Measurements from ENCODE around the gene ITGA1. TPM values are rescaled to one million over a fixed set of nuclear protein-coding genes. Genes with fewer than 3 reads are reported as not detected.

ITGA1 gene
- total and polyA plus RNA-seq, 2 of the 8 experiments (the other 6 are each of a cell fraction or from before 2014, with no cell fraction given): 2.3 to 9.0 TPM

- H4K20me1 ChIP-seq (replicated peaks in 1 of 2; ENCODE audit: control insufficient read depth in 1 of 2, insufficient read depth in 2 of 2, low read length in 2 of 2): no peaks in the 10 kb centered on the region
- H2BK12ac ChIP-seq (ENCODE audit: low read depth, low read length): no peak overlapping the region
- no peak overlapping the region for H3K9ac ChIP-seq (replicated peaks in 1 of 4; ENCODE audit: extremely low read depth in 1 of 4, low read depth in 3 of 4, low read length in 3 of 4)
- H3K23ac ChIP-seq (ENCODE audit: insufficient read length): no peak overlapping the region
- no peak overlapping the region for H2BK120ac ChIP-seq (replicated peaks; ENCODE audit: low read depth, low read length)
- ChIA-PET POLR2A (ENCODE audit: partially characterized antibody) (no interaction called here), CTCF (ENCODE audit: partially characterized antibody) (no interaction called here)
- H2BK5ac ChIP-seq (ENCODE audit: low read depth, low read length): no peak overlapping the region
- H3K27me3 ChIP-seq (replicated peaks in 1 of 4; ENCODE audit: control insufficient read depth in 3 of 4, extremely low read depth in 1 of 4, insufficient read depth in 3 of 4, low read length in 3 of 4): no peaks in the 10 kb centered on the region
- no peak overlapping the region for H2AFZ ChIP-seq (ENCODE audit: low read length)
- WGBS, 2 experiments (ENCODE audit: extremely low coverage in 1 of 2, insufficient coverage in 1 of 2, insufficient read length in 1 of 2, insufficient replicate concordance in 2 of 2, low coverage in 1 of 2, low lambda C conversion rate in 2 of 2, missing lambda C conversion rate in 1 of 2): 100% methylated on average over 1 of the region's 1 CpG; no CpG with 5 or more reads in 1 of the 2 experiments
- H3K4me1 ChIP-seq (replicated peaks in 1 of 4; ENCODE audit: control insufficient read depth in 3 of 4, insufficient read depth in 4 of 4, low read length in 3 of 4): no peaks in the 10 kb centered on the region
- no peaks in the 10 kb centered on the region for H3K79me1 ChIP-seq (ENCODE audit: low read depth, low read length)
- H3K36me3 ChIP-seq (ENCODE audit: control insufficient read depth in 2 of 4, insufficient read depth in 4 of 4, low read length in 3 of 4): no peaks in the 10 kb centered on the region
- H3K4me2 ChIP-seq (ENCODE audit: insufficient read depth in 1 of 2, low read depth in 2 of 2, low read length in 2 of 2): no peak overlapping the region
- H3K9me3 ChIP-seq (ENCODE audit: insufficient read depth in 2 of 2, low read depth in 1 of 2, low read length in 1 of 2): no peaks in the 10 kb centered on the region
- H4K91ac ChIP-seq (replicated peaks; ENCODE audit: insufficient read length, low read length): no peak overlapping the region
- no peak overlapping the region for H4K8ac ChIP-seq (ENCODE audit: extremely low read depth, insufficient read depth, low read length)
- TF ChIP-seq ZNF274 (IDR thresholded peaks at IDR 0.05; ENCODE audit: borderline replicate concordance, extremely low read depth, low read length) (no peak), EP300 (IDR thresholded peaks at IDR 0.05; ENCODE audit: borderline replicate concordance in 1 of 2, low read depth in 2 of 2, low read length in 2 of 2) (no peak), EGR1 (IDR thresholded peaks at IDR 0.05; ENCODE audit: borderline replicate concordance, low read depth, low read length) (no peak), GABPA (IDR thresholded peaks at IDR 0.05; ENCODE audit: borderline replicate concordance, insufficient read depth, low read length) (no peak), SRF (IDR thresholded peaks at IDR 0.05; ENCODE audit: low read depth, low read length) (no peak), KDM1A (IDR thresholded peaks at IDR 0.05; ENCODE audit: borderline replicate concordance, low read length) (no peak), RFX5 (IDR thresholded peaks at IDR 0.05; ENCODE audit: borderline replicate concordance, low read depth, low read length) (no peak), TAF1 (IDR thresholded peaks at IDR 0.05; ENCODE audit: low read depth, low read length) (no peak), NANOG (IDR thresholded peaks at IDR 0.05; ENCODE audit: insufficient read depth, low read depth, low read length, poor library complexity, severe bottlenecking) (no peak)
- TF ChIP-seq, protein P1, sequence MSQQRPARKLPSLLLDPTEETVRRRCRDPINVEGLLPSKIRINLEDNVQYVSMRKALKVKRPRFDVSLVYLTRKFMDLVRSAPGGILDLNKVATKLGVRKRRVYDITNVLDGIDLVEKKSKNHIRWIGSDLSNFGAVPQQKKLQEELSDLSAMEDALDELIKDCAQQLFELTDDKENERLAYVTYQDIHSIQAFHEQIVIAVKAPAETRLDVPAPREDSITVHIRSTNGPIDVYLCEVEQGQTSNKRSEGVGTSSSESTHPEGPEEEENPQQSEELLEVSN (IDR thresholded peaks at IDR 0.05): no peak
- no peaks in the 10 kb centered on the region for H3K23me2 ChIP-seq (ENCODE audit: low read depth, low read length)
- no peaks in the 10 kb centered on the region for H3K79me2 ChIP-seq (ENCODE audit: control insufficient read depth in 1 of 2, insufficient read depth in 2 of 2, low read length in 2 of 2)
- no peak overlapping the region for H3K18ac ChIP-seq (ENCODE audit: extremely low read depth, low read length)
- no peak overlapping the region for H3K4me3 ChIP-seq (ENCODE audit: extremely low read depth in 1 of 4, insufficient read depth in 2 of 4, low read depth in 3 of 4, low read length in 4 of 4)
- no peak overlapping the region for H2BK15ac ChIP-seq (ENCODE audit: low read length)
- no peak overlapping the region for H3K27ac ChIP-seq (ENCODE audit: low read depth, low read length)
- H3K56ac ChIP-seq (replicated peaks; ENCODE audit: insufficient read length, low read depth, low read length): no peak overlapping the region
- H2BK20ac ChIP-seq (ENCODE audit: low read length): no peak overlapping the region
- no peak overlapping the region for H3K14ac ChIP-seq (ENCODE audit: insufficient read length)
- no peak for DNase-seq (ENCODE audit: low read depth in 1 of 2, low spot score in 2 of 2)
- FAIRE-seq: no peak
- no peak overlapping the region for H2AK5ac ChIP-seq (ENCODE audit: low read depth, low read length)
- no peak overlapping the region for H4K5ac ChIP-seq (ENCODE audit: insufficient read length, low read depth, low read length)
- H3K4ac ChIP-seq (replicated peaks; ENCODE audit: insufficient read length, low read depth, low read length): no peak overlapping the region
Observed at GRCh38 chr5:52884453-52884852, 96.7 kb downstream of the ITGA1 start.
